ENCODE data around the gene VDR. TPM values are rescaled to one million over a fixed set of nuclear protein-coding genes. Genes with fewer than 3 reads are reported as not detected.

VDR gene
- total RNA-seq, 1 experiment from 2014 or later: 22.3 TPM

DNA sequence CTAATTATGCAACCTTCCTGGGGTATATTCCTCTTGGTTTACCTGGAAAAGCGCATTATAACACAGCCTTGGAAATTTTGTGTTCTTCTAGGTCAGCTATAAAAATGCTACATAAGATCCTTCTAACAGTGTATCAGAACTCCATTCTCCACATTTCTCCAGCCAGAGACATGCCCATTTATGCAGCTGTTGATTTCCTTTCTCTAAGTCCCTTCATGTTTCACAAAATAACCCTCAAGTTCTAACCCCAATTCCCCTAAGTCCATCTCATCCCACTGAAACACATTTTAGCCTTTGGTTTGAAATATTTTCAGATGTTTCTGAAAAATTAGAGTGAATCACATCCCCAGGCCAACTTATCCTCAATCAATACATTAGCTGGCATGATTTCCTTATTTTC, 64.2 kb downstream of the VDR start:
- H3K27me3 Mint-ChIP-seq (ENCODE audit: insufficient read depth, unreplicated experiment): no peaks in the 10 kb centered on the region
- DNase-seq (ENCODE audit: unreplicated experiment): no peak
- peaks cover 16% of the 10 kb centered on the region for H3K36me3 Mint-ChIP-seq (ENCODE audit: insufficient read depth, unreplicated experiment)
- POLR2A ChIA-PET: interaction anchor here (0.7 to 6.2 kb wide), 7 partner anchors 9 to 124 kb away, joined by 3 to 35 read pairs (median 3); no protein-coding TSS in a partner anchor
- BruUV-seq (replicated peaks): no TSS peak
- intact Hi-C loops (cut with micrococcal nuclease): no loop called here
- TF ChIP-seq, protein P1, sequence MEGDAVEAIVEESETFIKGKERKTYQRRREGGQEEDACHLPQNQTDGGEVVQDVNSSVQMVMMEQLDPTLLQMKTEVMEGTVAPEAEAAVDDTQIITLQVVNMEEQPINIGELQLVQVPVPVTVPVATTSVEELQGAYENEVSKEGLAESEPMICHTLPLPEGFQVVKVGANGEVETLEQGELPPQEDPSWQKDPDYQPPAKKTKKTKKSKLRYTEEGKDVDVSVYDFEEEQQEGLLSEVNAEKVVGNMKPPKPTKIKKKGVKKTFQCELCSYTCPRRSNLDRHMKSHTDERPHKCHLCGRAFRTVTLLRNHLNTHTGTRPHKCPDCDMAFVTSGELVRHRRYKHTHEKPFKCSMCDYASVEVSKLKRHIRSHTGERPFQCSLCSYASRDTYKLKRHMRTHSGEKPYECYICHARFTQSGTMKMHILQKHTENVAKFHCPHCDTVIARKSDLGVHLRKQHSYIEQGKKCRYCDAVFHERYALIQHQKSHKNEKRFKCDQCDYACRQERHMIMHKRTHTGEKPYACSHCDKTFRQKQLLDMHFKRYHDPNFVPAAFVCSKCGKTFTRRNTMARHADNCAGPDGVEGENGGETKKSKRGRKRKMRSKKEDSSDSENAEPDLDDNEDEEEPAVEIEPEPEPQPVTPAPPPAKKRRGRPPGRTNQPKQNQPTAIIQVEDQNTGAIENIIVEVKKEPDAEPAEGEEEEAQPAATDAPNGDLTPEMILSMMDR (IDR thresholded peaks at IDR 0.05; ENCODE audit: unreplicated experiment): no peak
- no peak overlapping the region for H3K27ac Mint-ChIP-seq (ENCODE audit: low read depth, unreplicated experiment)
- CTCF ChIA-PET: interaction anchor here (0.8 to 19.9 kb wide), 14 partner anchors 13 to 225 kb away, joined by 3 to 622 read pairs (median 8); partner anchors contain the start of genes ENDOU, HDAC7, RAPGEF3 and SLC48A1
- H3K4me1 Mint-ChIP-seq (ENCODE audit: insufficient read depth, unreplicated experiment): peaks cover 29% of the 10 kb centered on the region
- no peaks in the 10 kb centered on the region for H3K9me3 Mint-ChIP-seq (ENCODE audit: unreplicated experiment)
- H3K4me3 Mint-ChIP-seq (ENCODE audit: unreplicated experiment): no peak overlapping the region

DNA sequence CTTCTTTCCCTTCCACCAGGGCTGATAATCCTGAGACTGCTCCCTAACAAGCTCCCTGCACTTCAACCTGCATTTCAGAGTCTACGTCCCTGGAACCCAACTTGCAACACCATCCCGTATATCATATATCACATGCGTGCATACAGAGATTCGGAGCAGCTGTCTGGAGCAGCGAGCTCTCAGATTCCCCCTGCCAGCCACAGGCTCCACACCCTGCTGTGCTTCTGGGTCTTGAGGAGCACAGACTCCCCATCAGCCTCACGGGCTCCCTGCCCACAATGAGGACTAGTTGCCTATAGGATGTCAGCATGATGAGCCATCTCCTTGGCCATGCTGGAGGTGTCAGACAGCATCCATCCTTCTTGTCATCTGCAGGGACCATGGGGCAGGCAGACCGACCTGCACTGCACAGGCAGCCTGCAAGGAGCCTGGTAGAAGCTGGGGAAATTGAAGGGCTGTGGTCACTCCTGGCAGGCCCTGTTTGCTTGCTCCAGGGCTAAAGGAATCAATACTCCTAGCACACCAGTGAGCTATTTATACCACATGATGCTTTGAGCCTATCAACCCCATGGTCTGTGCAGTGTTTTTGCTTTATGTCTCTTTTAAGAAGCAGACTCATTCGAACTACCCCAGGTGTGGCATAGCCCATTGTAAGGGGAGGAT, 65.4 kb downstream of the VDR start:
- CTCF ChIA-PET: interaction anchor here (0.6 to 19.9 kb wide), 35 partner anchors 9 to 803 kb away, joined by 3 to 622 read pairs (median 6); partner anchors contain the start of genes ENDOU, HDAC7, SLC48A1 and TMEM106C
- TF ChIP-seq, protein P1 (IDR thresholded peaks at IDR 0.05; ENCODE audit: unreplicated experiment): no peak
- Mint-ChIP-seq H3K27me3 (ENCODE audit: insufficient read depth, unreplicated experiment) (no peaks in the 10 kb centered on the region), H3K4me1 (ENCODE audit: insufficient read depth, unreplicated experiment) (peaks cover 21% of the 10 kb centered on the region), H3K36me3 (ENCODE audit: insufficient read depth, unreplicated experiment) (peaks cover 11% of the 10 kb centered on the region), H3K9me3 (ENCODE audit: unreplicated experiment) (no peaks in the 10 kb centered on the region), H3K4me3 (ENCODE audit: unreplicated experiment) (no peak overlapping the region), H3K27ac (ENCODE audit: low read depth, unreplicated experiment) (no peak overlapping the region)
- intact Hi-C loops (cut with micrococcal nuclease): loop anchor here (5.0 kb wide), 1 partner anchor 108 kb away; no protein-coding TSS in a partner anchor
- BruUV-seq (replicated peaks): no TSS peak
- POLR2A ChIA-PET: interaction anchor here (0.9 to 6.2 kb wide), 9 partner anchors 11 to 96 kb away, joined by 3 to 35 read pairs (median 13); partner anchors contain the start of gene SLC48A1
- DNase-seq (ENCODE audit: unreplicated experiment): no peak

DNA sequence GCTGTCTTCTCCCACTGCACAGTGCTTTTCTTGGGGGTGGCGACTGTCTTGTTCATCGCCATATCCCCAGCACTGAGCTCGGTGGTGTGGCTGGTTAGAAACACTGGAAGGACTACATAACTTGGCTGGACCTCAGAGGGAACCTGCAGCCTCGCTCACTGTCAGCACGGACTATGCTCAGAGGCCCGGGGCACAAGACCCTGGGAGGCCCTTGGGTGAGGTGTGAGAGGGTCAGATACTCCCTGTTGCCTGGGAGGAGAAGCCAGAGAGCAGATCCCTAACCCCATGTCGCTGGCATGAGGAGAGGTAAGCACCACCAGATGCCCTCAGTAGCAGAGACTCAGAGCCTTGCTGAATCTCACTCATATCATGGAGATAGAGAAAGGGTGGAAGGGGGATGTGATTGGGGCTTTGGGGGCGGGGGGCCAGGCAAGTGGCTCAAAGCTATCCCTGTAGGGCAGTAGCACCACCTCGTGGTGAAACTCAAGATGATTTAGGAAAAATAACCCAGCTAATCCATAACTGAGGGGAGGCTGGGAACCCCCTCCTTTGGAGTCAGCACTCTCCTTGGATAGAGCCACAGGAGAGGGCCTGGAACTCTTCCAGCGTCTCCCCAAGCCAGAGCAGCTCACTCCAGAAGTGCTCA, 66.4 kb downstream of the VDR start:
- Mint-ChIP-seq H3K27me3 (ENCODE audit: insufficient read depth, unreplicated experiment) (no peaks in the 10 kb centered on the region), H3K4me3 (ENCODE audit: unreplicated experiment) (no peak overlapping the region), H3K4me1 (ENCODE audit: insufficient read depth, unreplicated experiment) (peaks cover 21% of the 10 kb centered on the region), H3K27ac (ENCODE audit: low read depth, unreplicated experiment) (no peak overlapping the region), H3K36me3 (ENCODE audit: insufficient read depth, unreplicated experiment) (peaks cover 7% of the 10 kb centered on the region), H3K9me3 (ENCODE audit: unreplicated experiment) (no peaks in the 10 kb centered on the region)
- CTCF ChIA-PET: interaction anchor here (0.6 to 19.9 kb wide), 49 partner anchors 9 to 875 kb away, joined by 3 to 622 read pairs (median 5); partner anchors contain the start of genes HDAC7, SLC48A1, TMEM106C and VDR
- no TSS peak for BruUV-seq (replicated peaks)
- POLR2A ChIA-PET: interaction anchor here (0.6 to 6.2 kb wide), 15 partner anchors 10 to 131 kb away, joined by 3 to 35 read pairs (median 8); partner anchors contain the start of genes SLC48A1 and VDR
- TF ChIP-seq, protein P1 (IDR thresholded peaks at IDR 0.05; ENCODE audit: unreplicated experiment): peak; percentile 71
- intact Hi-C loops (cut with micrococcal nuclease): loop anchor here (1.0 to 5.0 kb wide), 2 partner anchors 109 to 123 kb away; no protein-coding TSS in a partner anchor
- peak; percentile 54 for DNase-seq (ENCODE audit: unreplicated experiment)
